ENCODE results near the gene NOS1AP.

DNA sequence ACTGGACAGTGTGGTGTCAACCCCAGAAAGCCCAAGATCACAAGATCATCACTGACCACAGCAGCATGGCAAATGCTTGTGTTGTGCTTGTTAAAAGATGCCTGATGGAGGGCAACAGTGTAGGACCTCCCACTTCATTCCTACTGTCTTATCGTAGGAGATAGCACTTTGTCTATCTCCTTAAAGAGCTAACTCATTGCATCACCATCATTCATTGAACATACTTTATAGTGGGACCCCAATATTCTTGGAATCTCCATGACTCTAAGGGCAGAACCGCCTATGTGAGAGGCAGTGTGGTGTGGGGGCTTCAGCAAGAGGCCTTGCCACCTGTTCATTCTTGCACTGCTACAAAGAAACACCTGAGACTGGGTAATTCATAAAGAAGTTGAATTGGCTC lies 347.4 kb downstream of the NOS1AP start:
- TF ChIP-seq EZH2 (IDR thresholded peaks at IDR 0.05; ENCODE audit: borderline replicate concordance, low read length): no peak
- TF ChIP-seq, protein P1, sequence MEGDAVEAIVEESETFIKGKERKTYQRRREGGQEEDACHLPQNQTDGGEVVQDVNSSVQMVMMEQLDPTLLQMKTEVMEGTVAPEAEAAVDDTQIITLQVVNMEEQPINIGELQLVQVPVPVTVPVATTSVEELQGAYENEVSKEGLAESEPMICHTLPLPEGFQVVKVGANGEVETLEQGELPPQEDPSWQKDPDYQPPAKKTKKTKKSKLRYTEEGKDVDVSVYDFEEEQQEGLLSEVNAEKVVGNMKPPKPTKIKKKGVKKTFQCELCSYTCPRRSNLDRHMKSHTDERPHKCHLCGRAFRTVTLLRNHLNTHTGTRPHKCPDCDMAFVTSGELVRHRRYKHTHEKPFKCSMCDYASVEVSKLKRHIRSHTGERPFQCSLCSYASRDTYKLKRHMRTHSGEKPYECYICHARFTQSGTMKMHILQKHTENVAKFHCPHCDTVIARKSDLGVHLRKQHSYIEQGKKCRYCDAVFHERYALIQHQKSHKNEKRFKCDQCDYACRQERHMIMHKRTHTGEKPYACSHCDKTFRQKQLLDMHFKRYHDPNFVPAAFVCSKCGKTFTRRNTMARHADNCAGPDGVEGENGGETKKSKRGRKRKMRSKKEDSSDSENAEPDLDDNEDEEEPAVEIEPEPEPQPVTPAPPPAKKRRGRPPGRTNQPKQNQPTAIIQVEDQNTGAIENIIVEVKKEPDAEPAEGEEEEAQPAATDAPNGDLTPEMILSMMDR (conservative IDR thresholded peaks at IDR 0.05 in 1 of 2, IDR thresholded peaks at IDR 0.05 in 1 of 2; ENCODE audit: extremely low read depth in 1 of 2, insufficient read depth in 1 of 2, low read depth in 1 of 2, low read length in 2 of 2): no peak
